ENCODE data around the gene DPF1.

- TF ChIP-seq CTCF (IDR thresholded peaks at IDR 0.05), result no peak
- TF ChIP-seq EZH2 (IDR thresholded peaks at IDR 0.05), result no peak
Measured at GRCh38 chr19:38252941-38253691, 29.1 kb upstream of the DPF1 start.

All from neural progenitor cell (in vitro differentiated cells).